GM12801 (cell line): ENCODE data around the gene CST7.

Source experiments
- TF ChIP-seq, protein P1 (sequence below): IDR thresholded peaks from one replicate; pipeline ENCODE4 v1.5.1; 2011; ENCODE audit warnings: control low read depth; ENCODE audit not compliant: insufficient read length; ENCODE audit errors: extremely low read depth

CST7 gene

GRCh38 chr20:24959591-24960301 is 10.7 kb downstream of the CST7 start:
- TF ChIP-seq, protein P1, sequence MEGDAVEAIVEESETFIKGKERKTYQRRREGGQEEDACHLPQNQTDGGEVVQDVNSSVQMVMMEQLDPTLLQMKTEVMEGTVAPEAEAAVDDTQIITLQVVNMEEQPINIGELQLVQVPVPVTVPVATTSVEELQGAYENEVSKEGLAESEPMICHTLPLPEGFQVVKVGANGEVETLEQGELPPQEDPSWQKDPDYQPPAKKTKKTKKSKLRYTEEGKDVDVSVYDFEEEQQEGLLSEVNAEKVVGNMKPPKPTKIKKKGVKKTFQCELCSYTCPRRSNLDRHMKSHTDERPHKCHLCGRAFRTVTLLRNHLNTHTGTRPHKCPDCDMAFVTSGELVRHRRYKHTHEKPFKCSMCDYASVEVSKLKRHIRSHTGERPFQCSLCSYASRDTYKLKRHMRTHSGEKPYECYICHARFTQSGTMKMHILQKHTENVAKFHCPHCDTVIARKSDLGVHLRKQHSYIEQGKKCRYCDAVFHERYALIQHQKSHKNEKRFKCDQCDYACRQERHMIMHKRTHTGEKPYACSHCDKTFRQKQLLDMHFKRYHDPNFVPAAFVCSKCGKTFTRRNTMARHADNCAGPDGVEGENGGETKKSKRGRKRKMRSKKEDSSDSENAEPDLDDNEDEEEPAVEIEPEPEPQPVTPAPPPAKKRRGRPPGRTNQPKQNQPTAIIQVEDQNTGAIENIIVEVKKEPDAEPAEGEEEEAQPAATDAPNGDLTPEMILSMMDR = no peak

GRCh38 chr20:24960302-24960801 is 11.3 kb downstream of the CST7 start:
- TF ChIP-seq, protein P1 = no peak

- TF ChIP-seq, protein P1 = no peak
These were observed 11.8 kb downstream of the CST7 start for GRCh38 chr20:24960861-24961260.

DNA sequence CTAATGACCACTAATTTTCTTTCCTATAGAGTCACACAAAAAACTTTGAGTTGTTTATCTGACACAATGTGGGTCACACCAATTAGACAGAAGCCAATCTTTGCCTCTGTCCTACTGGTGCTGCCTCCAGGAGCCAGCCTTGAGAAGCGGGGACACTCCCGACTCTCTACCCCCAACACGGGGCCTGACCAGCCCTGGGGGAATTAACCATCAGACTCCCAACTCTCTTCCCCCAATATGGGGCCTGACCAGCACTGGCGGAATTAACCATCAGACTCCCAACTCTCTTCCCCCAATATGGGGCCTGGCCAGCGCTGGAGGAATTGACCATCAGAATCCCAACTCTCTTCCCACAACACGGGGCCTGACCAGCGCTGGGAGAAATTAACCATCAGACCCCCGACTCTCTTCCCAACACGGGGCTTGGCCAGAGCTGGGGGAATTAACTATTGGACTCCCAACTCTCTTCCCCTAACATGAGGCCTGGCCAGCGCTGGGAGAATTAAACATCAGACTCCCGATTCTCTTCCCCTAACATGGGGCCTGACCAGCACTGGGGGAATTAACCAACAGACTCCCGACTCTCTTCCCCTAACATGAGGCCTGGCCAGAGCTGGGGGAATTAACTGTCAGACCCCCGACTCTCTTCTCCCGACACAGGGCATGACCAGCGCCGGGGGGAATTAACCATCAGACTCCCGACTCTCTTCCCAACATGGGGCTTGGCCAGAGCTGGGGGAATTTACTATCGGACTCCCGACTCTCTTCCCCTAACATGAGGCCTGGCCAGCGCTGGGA is 12.5 kb downstream of the CST7 start:
- TF ChIP-seq, protein P1 = no peak

DNA sequence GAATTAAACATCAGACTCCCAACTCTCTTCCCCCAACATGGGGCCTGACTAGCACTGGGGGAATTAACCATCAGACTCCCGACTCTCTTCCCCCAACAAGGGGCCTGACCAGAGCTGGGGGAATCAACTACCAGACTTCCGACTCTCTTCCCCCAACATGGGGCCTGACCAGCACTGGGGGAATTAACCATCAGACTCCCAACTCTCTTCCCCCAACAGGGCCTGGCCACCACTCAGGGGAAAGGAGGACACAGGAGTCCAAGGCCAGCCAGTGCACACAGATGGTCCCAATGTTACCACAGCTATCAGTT is 13.1 kb downstream of the CST7 start:
- TF ChIP-seq, protein P1 = no peak

DNA sequence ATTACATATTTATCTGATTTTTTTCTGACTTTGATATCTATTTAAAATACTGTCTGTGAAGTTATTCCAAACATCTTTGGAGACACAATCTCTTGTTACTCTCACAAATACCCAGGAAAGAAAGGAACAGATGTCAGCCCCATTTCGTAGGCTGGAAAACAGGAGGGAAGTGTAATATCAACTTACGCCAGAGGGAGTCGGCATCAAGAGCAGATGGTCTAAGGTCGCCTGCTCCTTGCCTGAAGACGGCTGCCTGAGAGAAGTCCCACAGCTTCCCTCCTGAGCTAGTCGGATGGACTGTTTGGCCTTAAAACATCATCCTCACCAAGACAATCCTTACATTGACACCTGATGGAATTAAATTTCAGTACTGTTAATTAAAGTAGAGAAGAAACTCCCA is 13.4 kb downstream of the CST7 start:
- TF ChIP-seq, protein P1 = no peak

- TF ChIP-seq, protein P1 = no peak
These were observed 14.8 kb downstream of the CST7 start for GRCh38 chr20:24963672-24964505.
